Karpas-422 (cell line): Measurements from ENCODE around the gene TFRC. TPM values are rescaled to one million over a fixed set of nuclear protein-coding genes. Genes with fewer than 3 reads are reported as not detected.
"Not testable (repeated sequence)": the region's sequence is repeated elsewhere in the genome, so short reads cannot be mapped to it uniquely, and the experiment has no call there.

ENCODE experiments used
- DNase-seq: peaks from one replicate; pipeline ENCODE4 v3.0.0-alpha.2; 2015
- H2AFZ ChIP-seq: fragments of 200-600 bp; sonication (generic); 2 replicates; pipeline ENCODE4 v1.6.1; 2014; ENCODE audit warnings: antibody characterized with exemption, low read length, mixed read lengths
- H3K27ac ChIP-seq: fragments of 200-600 bp; sonication (generic); 2 replicates; pipeline ENCODE4 v1.5.1; 2014; ENCODE audit warnings: mild to moderate bottlenecking, low read length, moderate library complexity
- H3K27me3 ChIP-seq: fragments of 200-600 bp; sonication (generic); 2 replicates; pipeline ENCODE4 v1.6.1; 2014; ENCODE audit warnings: low read length, mixed read lengths
- H3K36me3 ChIP-seq: fragments of 200-600 bp; sonication (generic); 2 replicates; pipeline ENCODE4 v1.6.1; 2014; ENCODE audit warnings: low read length, mixed read lengths; ENCODE audit not compliant: insufficient read depth
- H3K4me1 ChIP-seq: fragments of 200-600 bp; sonication (generic); 2 replicates; pipeline ENCODE4 v1.6.1; 2014; ENCODE audit warnings: mild to moderate bottlenecking, low read length, mixed read lengths
- H3K4me2 ChIP-seq: fragments of 200-600 bp; sonication (generic); 2 replicates; pipeline ENCODE4 v1.6.1; 2014; ENCODE audit warnings: low read length, low read depth, mild to moderate bottlenecking; ENCODE audit not compliant: poor library complexity, severe bottlenecking
- H3K4me3 ChIP-seq: fragments of 200-600 bp; sonication (generic); 2 replicates; pipeline ENCODE4 v1.5.1; 2014; ENCODE audit warnings: mild to moderate bottlenecking, antibody characterized with exemption, low read length, mixed read lengths
- H3K79me2 ChIP-seq: fragments of 200-600 bp; sonication (generic); 2 replicates; pipeline ENCODE4 v1.6.1; 2014; ENCODE audit warnings: mild to moderate bottlenecking, low read length, mixed read lengths
- H3K9ac ChIP-seq: fragments of 200-600 bp; sonication (generic); 2 replicates; pipeline ENCODE4 v1.6.0; 2014; ENCODE audit warnings: low read length
- H3K9me2 ChIP-seq: fragments of 200-600 bp; sonication (generic), shearing (Covaris generic); replicated peaks from 2 replicates; pipeline ENCODE4 v1.6.0; 2014; ENCODE audit warnings: mild to moderate bottlenecking, low read length, moderate library complexity; ENCODE audit not compliant: insufficient read depth
- H3K9me3 ChIP-seq: fragments of 300-700, 200-600 bp; sonication (generic); 2 replicates; pipeline ENCODE4 v1.6.1; 2014; ENCODE audit warnings: low read length, mixed read lengths
- H4K20me1 ChIP-seq: fragments of 200-600 bp; sonication (generic); 2 replicates; pipeline ENCODE4 v1.6.1; 2014; ENCODE audit warnings: mild to moderate bottlenecking, antibody characterized with exemption, low read length, low read depth; ENCODE audit not compliant: insufficient read depth
- total RNA-seq: library from RNA; depleted of rRNA; stranded (reverse); fragments of >200 nt; shearing (Covaris generic); gene quantifications from 2 replicates; pipeline ENCODE4 v1.2.3, GENCODE V29; 2014; ENCODE audit warnings: low replicate concordance

Gene TFRC
- total RNA-seq, 1 experiment from 2014 or later: 105 TPM

DNA sequence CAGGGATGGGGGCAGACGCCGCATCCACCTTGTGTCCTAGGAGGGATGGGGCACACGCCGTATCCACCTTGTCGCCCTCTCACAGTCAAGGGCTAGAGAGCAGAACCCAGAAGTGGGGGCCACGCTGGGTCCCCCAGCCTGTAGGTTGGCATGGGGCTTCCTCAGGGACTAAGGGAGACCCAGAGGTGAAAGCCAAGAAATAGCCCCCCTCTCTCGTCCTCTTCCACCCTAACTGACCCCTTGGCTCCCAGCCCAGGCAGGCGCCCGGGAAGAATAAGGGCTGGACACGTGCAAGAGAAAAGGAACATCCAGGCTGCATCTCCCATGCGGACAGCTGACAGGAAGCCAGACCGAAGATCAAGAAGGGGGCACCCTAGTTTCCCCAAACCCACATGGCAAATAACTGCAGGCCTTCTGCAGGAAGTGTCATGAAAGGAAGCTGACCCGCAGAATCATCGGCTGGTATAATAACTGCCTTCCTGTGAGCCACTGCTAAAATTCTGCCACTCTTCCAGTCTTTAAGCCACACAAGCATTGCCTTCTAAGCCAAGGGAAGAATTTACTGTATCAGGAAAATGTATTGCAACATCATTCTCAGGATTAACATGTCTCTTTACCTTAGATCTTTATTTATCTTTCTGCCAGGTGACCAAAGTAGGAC lies 38.5 kb upstream of the TFRC start:
- Histone ChIP-seq H2AFZ (no peak overlapping the region), H3K4me1 (peaks cover 10% of the 10 kb centered on the region), H4K20me1 (no peaks in the 10 kb centered on the region), H3K79me2 (no peaks in the 10 kb centered on the region), H3K4me2 (no peak overlapping the region), H3K9me2 (no peaks in the 10 kb centered on the region), H3K9me3 (no peaks in the 10 kb centered on the region), H3K27me3 (no peaks in the 10 kb centered on the region), H3K9ac (no peak overlapping the region), H3K27ac (no peak overlapping the region), H3K36me3 (no peaks in the 10 kb centered on the region), H3K4me3 (no peak overlapping the region)
- DNase-seq: no peak

DNA sequence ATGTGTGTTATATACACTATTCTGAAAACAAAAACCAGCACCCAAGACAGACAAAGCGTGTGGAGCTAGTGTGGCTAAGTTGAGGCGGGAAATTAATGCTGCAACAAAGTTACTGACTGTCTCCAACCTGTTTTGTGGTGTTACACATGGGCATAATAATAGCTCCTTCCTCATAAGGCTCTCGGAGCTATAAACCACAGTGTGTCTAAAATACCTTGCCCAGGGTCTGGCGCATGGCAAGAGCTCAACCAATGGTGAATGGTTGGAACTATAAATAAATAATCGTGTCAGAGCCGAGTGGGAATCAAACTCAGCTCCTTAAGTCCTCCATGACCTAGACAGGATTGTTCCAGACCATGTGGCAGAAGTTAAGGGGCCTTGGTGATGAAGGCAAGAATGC lies 35.9 kb upstream of the TFRC start:
- Histone ChIP-seq H3K4me3 (no peak overlapping the region), H3K9ac (no peak overlapping the region), H3K27me3 (no peaks in the 10 kb centered on the region), H3K27ac (no peak overlapping the region), H3K9me3 (no peaks in the 10 kb centered on the region), H3K36me3 (no peaks in the 10 kb centered on the region), H4K20me1 (no peaks in the 10 kb centered on the region), H2AFZ (no peak overlapping the region), H3K9me2 (no peaks in the 10 kb centered on the region), H3K79me2 (no peaks in the 10 kb centered on the region), H3K4me1 (peaks cover 12% of the 10 kb centered on the region), H3K4me2 (no peak overlapping the region)
- DNase-seq: no peak

DNA sequence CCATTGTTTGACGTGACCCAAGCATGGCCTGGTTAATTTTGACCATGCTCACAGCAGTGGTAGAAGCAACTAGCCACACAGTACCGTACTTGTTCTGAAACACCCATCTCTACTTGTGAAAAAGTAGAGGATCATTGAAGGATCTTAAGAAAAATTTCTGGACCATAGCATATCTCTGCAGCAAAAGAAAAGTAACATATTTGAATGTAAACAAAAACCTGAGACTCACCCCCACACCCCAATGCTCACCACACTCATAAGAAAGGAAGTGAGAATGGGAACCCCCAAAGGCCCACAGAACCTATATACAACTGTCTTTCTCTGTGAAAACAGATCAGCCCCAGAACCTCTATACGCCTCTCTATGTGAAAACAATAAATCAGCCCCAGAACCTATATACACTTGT lies 33.8 kb upstream of the TFRC start:
- H3K27ac ChIP-seq: no peak overlapping the region
- no peaks in the 10 kb centered on the region for H3K9me3 ChIP-seq
- H3K36me3 ChIP-seq: no peaks in the 10 kb centered on the region
- H3K4me2 ChIP-seq: peak overlapping the region; percentile 4
- no peak for DNase-seq
- H3K4me1 ChIP-seq: peaks cover 12% of the 10 kb centered on the region
- no peaks in the 10 kb centered on the region for H3K27me3 ChIP-seq
- no peaks in the 10 kb centered on the region for H4K20me1 ChIP-seq
- H3K4me3 ChIP-seq: no peak overlapping the region
- no peaks in the 10 kb centered on the region for H3K9me2 ChIP-seq
- no peak overlapping the region for H2AFZ ChIP-seq
- no peak overlapping the region for H3K9ac ChIP-seq
- no peaks in the 10 kb centered on the region for H3K79me2 ChIP-seq

DNA sequence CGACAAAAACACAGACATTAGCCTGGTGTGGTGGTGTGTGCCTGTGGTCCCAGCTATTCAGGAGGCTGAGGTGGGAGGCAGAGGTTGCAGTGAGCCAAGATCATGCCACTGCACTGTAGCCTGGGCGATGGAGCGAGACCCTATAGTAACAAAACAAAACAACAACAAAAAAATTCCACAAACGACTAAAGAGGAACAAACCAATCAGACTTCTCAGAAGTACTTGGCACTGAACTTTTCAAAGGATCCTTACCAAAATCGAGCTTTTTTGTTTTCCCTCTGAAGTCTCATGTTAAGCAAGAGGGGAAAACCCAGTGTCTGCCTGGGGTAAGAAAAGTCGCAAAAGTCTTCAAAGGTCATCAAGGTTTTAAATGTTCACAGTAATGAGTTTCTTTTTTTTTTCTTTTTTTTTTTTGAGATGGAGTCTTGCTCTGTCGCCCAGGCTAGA lies 30.1 kb upstream of the TFRC start:
- Histone ChIP-seq H3K4me3 (no peak overlapping the region), H3K9me3 (no peaks in the 10 kb centered on the region), H3K36me3 (no peaks in the 10 kb centered on the region), H3K4me2 (no peak overlapping the region), H3K9me2 (no peaks in the 10 kb centered on the region), H3K9ac (no peak overlapping the region), H4K20me1 (no peaks in the 10 kb centered on the region), H2AFZ (no peak overlapping the region), H3K4me1 (peaks cover 12% of the 10 kb centered on the region), H3K27ac (no peak overlapping the region), H3K27me3 (no peaks in the 10 kb centered on the region), H3K79me2 (no peaks in the 10 kb centered on the region)
- no peak for DNase-seq

DNA sequence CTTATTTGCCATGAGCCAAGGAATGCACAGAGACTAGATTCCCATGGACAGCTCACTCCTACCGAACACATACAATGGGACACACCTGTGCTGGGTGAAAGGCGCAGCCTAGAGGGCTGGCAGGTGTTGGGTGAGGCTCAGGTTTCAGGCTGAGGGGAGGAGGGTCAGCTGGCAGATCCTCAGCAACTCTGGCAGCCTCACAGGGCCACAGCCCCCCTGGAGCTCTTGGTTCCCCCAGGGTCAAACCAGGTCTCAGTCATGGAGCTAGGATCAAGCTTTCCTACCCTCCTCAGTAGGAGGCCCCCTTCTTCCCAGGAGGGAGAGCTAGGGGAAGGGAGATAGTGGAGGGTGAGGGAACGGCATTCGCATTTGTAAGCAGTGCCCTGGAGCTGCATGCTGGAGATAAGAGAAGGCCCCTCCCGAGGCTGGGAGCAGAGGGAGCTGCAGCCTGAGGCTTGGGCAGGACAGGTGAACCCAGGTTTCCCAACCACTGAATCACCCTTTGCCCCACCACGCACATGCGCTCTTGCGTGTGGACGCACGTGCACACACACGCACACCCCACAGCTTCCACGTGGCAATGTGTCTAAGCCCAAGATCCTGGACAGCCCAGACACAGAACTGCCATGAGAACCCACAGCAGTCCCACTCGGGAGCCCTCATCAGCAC lies 26.3 kb upstream of the TFRC start:
- Histone ChIP-seq H2AFZ (no peak overlapping the region), H4K20me1 (no peaks in the 10 kb centered on the region), H3K79me2 (no peaks in the 10 kb centered on the region), H3K27ac (no peak overlapping the region), H3K9me3 (no peaks in the 10 kb centered on the region), H3K27me3 (no peaks in the 10 kb centered on the region), H3K9me2 (no peaks in the 10 kb centered on the region), H3K36me3 (no peaks in the 10 kb centered on the region), H3K4me3 (no peak overlapping the region), H3K4me1 (no peaks in the 10 kb centered on the region), H3K9ac (no peak overlapping the region), H3K4me2 (no peak overlapping the region)
- no peak for DNase-seq

DNA sequence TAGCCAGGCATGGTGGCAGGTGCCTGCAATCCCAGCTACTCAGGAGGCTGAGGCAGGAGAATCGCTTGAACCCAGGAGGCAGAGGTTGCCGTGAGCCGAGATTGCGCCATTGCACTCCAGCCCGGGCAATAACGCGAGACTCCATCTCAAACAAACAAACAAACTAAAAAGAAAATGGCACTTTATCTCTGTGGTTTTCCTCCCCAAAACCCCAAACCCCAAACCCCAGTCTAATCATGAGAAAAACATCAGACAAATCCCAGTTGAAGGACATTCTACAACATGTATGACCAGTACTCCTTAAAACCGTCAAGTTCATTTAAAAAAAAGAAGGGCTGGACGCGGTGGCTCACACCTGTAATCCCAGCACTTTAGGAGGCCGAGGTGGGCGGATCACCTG lies 22.8 kb upstream of the TFRC start:
- H3K4me3 ChIP-seq, H3K9ac ChIP-seq, H3K9me2 ChIP-seq, H3K79me2 ChIP-seq, H3K4me1 ChIP-seq, DNase-seq, H2AFZ ChIP-seq, H3K27ac ChIP-seq, H3K27me3 ChIP-seq, H3K4me2 ChIP-seq, H4K20me1 ChIP-seq, H3K9me3 ChIP-seq, H3K36me3 ChIP-seq: not testable (repeated sequence)

DNA sequence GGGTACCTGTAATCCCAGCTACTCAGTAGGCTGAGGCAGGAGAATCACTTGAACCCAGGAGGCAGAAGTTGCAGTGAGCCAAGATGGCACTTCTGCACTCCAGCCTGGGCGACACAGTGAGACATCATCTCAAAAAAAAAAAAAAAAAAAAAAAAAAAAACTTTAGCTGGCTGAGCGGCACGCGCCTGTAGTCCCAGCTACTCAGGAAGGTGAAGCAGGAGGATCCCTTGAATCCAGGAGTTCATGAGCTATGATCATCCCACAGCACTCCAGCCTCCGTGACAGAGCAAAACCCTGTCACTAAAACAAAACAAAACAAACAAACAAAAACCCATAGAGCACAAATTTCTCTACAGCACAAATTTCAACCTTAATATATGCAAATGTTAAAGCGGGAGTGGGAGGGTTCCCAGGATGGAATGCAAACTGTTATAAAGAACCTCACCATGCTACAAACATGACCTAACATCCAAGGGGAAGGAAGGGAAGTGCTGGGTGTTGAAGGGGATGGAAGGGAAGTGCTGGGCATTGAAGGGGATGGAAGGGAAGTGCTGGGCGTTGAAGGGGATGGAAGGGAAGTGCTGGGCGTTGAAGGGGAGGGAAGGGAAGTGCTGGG lies 16.6 kb upstream of the TFRC start:
- H4K20me1 ChIP-seq, H2AFZ ChIP-seq, H3K36me3 ChIP-seq, H3K4me3 ChIP-seq, H3K27me3 ChIP-seq, DNase-seq, H3K27ac ChIP-seq, H3K79me2 ChIP-seq, H3K4me2 ChIP-seq, H3K4me1 ChIP-seq, H3K9ac ChIP-seq, H3K9me3 ChIP-seq, H3K9me2 ChIP-seq: not testable (repeated sequence)

DNA sequence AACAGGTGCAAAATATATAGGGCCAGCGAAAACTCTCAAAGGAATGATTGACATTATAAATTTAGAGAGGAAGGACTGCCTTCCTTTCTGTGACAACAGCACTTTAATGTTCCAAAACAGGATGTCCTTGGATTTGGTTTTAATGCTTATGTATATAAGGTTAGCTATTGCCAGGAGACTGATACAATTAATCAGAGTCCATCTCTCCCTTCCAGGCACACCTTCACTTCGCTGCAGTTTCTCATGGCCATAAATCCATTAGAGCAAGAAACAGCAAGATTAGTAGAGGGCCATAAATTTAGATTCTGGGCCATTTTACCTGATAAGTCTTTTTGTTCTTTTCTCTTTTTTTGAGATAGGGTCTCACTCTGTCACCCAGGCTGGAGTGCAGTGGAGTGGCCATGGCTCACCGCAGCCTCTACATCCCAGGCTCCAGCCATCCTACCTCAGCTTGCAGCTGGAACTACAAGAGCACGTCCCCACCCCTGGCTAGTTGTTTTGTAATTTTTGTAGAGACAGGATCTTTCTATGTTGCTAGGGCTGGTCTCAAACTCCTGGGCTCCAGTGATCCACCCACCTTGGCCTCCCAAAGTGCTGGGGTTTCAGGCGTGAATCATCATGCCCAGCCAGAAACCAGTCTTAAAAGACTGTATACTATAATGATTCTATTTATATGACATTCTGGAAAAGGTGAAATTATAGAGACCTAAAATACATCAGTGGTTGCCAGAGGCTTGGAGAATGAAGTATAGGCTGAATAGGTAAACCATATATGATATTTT lies 15.7 kb upstream of the TFRC start:
- Histone ChIP-seq H3K4me1 (peaks cover 9% of the 10 kb centered on the region), H3K9ac (no peak overlapping the region), H3K36me3 (no peaks in the 10 kb centered on the region), H2AFZ (no peak overlapping the region), H4K20me1 (no peaks in the 10 kb centered on the region), H3K27me3 (no peaks in the 10 kb centered on the region), H3K27ac (no peak overlapping the region), H3K79me2 (no peaks in the 10 kb centered on the region), H3K4me3 (no peak overlapping the region), H3K9me2 (no peaks in the 10 kb centered on the region), H3K4me2 (no peak overlapping the region), H3K9me3 (no peaks in the 10 kb centered on the region)
- no peak for DNase-seq
